GM12892 (cell line): ENCODE measurements around the gene CR1.

Experiments
- POLR2A ChIP-seq: IDR thresholded peaks from 2 replicates; pipeline ENCODE4 v1.6.1; 2011; ENCODE audit warnings: low read depth, low read length, control low read depth
- POLR2AphosphoS5 ChIP-seq: IDR thresholded peaks from 2 replicates; pipeline ENCODE4 v1.6.1; 2011; ENCODE audit warnings: low read depth, low read length, control low read depth

- TF ChIP-seq POLR2AphosphoS5, result no peak
- no peak for TF ChIP-seq POLR2A
Measured at GRCh38 chr1:207620543-207620893, 124.6 kb downstream of the CR1 start.
